ENCODE data around the gene LRMDA. TPM values are rescaled to one million over a fixed set of nuclear protein-coding genes. Genes with fewer than 3 reads are reported as not detected.

The LRMDA gene
- total RNA-seq, 2 experiments from 2014 or later: not detected

- no peak for TF ChIP-seq CTCF (IDR thresholded peaks at IDR 0.05)
- Histone ChIP-seq H3K4me1 (ENCODE audit: insufficient read depth, low read length) (no peaks in the 10 kb centered on the region), H3K4me3 (ENCODE audit: low read length) (no peak overlapping the region), H3K27ac (ENCODE audit: low read depth in 1 of 2, low read length in 2 of 2) (no peak overlapping the region), H3K9me3 (ENCODE audit: control insufficient read depth in 1 of 2, insufficient read depth in 1 of 2, low read length in 2 of 2) (peaks cover 0 to 4% of the 10 kb centered on the region in 2 experiments), H3K36me3 (ENCODE audit: insufficient read depth, low read length) (no peaks in the 10 kb centered on the region), H3K27me3 (ENCODE audit: control insufficient read depth in 1 of 2, insufficient read depth in 2 of 2, low read length in 2 of 2) (no peaks in the 10 kb centered on the region)
- CTCF ChIA-PET: no interaction called here
- intact Hi-C loops (cut with DNase I, micrococcal nuclease): no loop called here
- no peak for ATAC-seq (ENCODE audit: poor library complexity)
- no peaks in the 10 kb centered on the region for H3K4me1 Mint-ChIP-seq (ENCODE audit: low read depth)
- no peaks in the 10 kb centered on the region for H3K9me3 Mint-ChIP-seq
- no peak overlapping the region for H3K4me3 Mint-ChIP-seq
- POLR2A ChIA-PET: no interaction called here
- H3K27ac Mint-ChIP-seq: no peak overlapping the region
- no peaks in the 10 kb centered on the region for H3K27me3 Mint-ChIP-seq
- DNase-seq: no peak
- H3K36me3 Mint-ChIP-seq (ENCODE audit: low read depth): no peaks in the 10 kb centered on the region
These were observed 520.7 kb downstream of the LRMDA start for GRCh38 chr10:75952093-75952492.

- no peaks in the 10 kb centered on the region for H3K36me3 Mint-ChIP-seq (ENCODE audit: low read depth)
- intact Hi-C loops (cut with DNase I, micrococcal nuclease): no loop called here
- DNase-seq (no peak), ATAC-seq (ENCODE audit: poor library complexity) (no peak)
- H3K4me1 ChIP-seq (ENCODE audit: insufficient read depth, low read length): no peaks in the 10 kb centered on the region
- H3K27me3 Mint-ChIP-seq: no peaks in the 10 kb centered on the region
- no peaks in the 10 kb centered on the region for H3K9me3 Mint-ChIP-seq
- H3K4me3 ChIP-seq (ENCODE audit: low read length): no peak overlapping the region
- no peaks in the 10 kb centered on the region for H3K36me3 ChIP-seq (ENCODE audit: insufficient read depth, low read length)
- CTCF ChIA-PET: interaction anchor here (0.8 kb wide), 1 partner anchor 11 kb away, joined by 3 read pairs; no protein-coding TSS in a partner anchor
- TF ChIP-seq CTCF (IDR thresholded peaks at IDR 0.05): no peak
- H3K27ac ChIP-seq (ENCODE audit: low read depth in 1 of 2, low read length in 2 of 2): no peak overlapping the region
- no peaks in the 10 kb centered on the region for H3K27me3 ChIP-seq (ENCODE audit: control insufficient read depth in 1 of 2, insufficient read depth in 2 of 2, low read length in 2 of 2)
- H3K9me3 ChIP-seq (ENCODE audit: control insufficient read depth in 1 of 2, insufficient read depth in 1 of 2, low read length in 2 of 2): peaks cover 0 to 7% of the 10 kb centered on the region in 2 experiments
- no peak overlapping the region for H3K27ac Mint-ChIP-seq
- POLR2A ChIA-PET: no interaction called here
- no peak overlapping the region for H3K4me3 Mint-ChIP-seq
- H3K4me1 Mint-ChIP-seq (ENCODE audit: low read depth): no peaks in the 10 kb centered on the region
These were observed 523.1 kb downstream of the LRMDA start for GRCh38 chr10:75954486-75954885.

GRCh38 chr10:75955973-75956502 is 524.6 kb downstream of the LRMDA start:
- ChIA-PET CTCF (no interaction called here), POLR2A (no interaction called here)
- peaks cover 0 to 7% of the 10 kb centered on the region in 2 experiments for H3K9me3 ChIP-seq (ENCODE audit: control insufficient read depth in 1 of 2, insufficient read depth in 1 of 2, low read length in 2 of 2)
- H3K27ac Mint-ChIP-seq: no peak overlapping the region
- no peaks in the 10 kb centered on the region for H3K36me3 ChIP-seq (ENCODE audit: insufficient read depth, low read length)
- no peak for ATAC-seq (ENCODE audit: poor library complexity)
- H3K4me1 ChIP-seq (ENCODE audit: insufficient read depth, low read length): no peaks in the 10 kb centered on the region
- DNase-seq: no peak
- H3K4me3 ChIP-seq (ENCODE audit: low read length): no peak overlapping the region
- intact Hi-C loops (cut with DNase I, micrococcal nuclease): no loop called here
- no peaks in the 10 kb centered on the region for H3K9me3 Mint-ChIP-seq
- no peak overlapping the region for H3K4me3 Mint-ChIP-seq
- no peak for TF ChIP-seq CTCF (IDR thresholded peaks at IDR 0.05)
- H3K4me1 Mint-ChIP-seq (ENCODE audit: low read depth): no peaks in the 10 kb centered on the region
- H3K36me3 Mint-ChIP-seq (ENCODE audit: low read depth): no peaks in the 10 kb centered on the region
- no peaks in the 10 kb centered on the region for H3K27me3 ChIP-seq (ENCODE audit: control insufficient read depth in 1 of 2, insufficient read depth in 2 of 2, low read length in 2 of 2)
- H3K27ac ChIP-seq (ENCODE audit: low read depth in 1 of 2, low read length in 2 of 2): no peak overlapping the region
- H3K27me3 Mint-ChIP-seq: no peaks in the 10 kb centered on the region
